ENCODE data around the gene SRGN. TPM values are rescaled to one million over a fixed set of nuclear protein-coding genes. Genes with fewer than 3 reads are reported as not detected.

SRGN gene
- total and polyA plus RNA-seq, 2 of the 8 experiments (the other 6 are each of a cell fraction or from before 2014, with no cell fraction given): 0.06 TPM; not detected in 1

DNA sequence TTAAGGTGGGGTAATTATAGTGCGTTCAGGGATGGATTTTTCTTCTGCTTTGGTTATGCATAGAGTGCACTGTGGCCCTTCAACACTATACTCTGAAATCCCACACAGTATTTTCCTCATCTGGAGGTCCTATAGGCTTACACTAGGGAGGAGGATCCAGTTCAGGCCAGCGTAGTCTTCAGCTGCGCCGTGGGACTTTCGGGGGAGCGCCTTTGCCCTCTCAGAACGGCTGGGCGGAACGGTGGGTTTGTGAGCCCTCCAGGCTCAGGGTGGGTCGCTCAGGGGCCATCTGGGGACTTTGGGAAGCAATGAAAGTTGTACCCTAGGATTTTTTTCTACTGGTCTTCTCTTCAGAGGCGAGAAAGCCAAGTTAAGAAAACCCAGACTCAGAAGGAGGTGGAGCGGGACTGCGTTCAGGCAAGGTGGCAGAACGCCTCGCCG, 35.4 kb downstream of the SRGN start:
- POLR2A ChIA-PET (ENCODE audit: partially characterized antibody): interaction anchor here (1.0 to 2.1 kb wide), 2 partner anchors 18 to 23 kb away, joined by 3 to 5 read pairs; no protein-coding TSS in a partner anchor
- CTCF ChIA-PET (ENCODE audit: partially characterized antibody): interaction anchor here (0.9 to 1.8 kb wide), 2 partner anchors 29 to 44 kb away, joined by 3 to 4 read pairs; no protein-coding TSS in a partner anchor
- TF ChIP-seq ZNF274 (IDR thresholded peaks at IDR 0.05; ENCODE audit: borderline replicate concordance, extremely low read depth, low read length) (no peak), YY1 (IDR thresholded peaks at IDR 0.05; ENCODE audit: low read depth, low read length) (no peak), GTF2F1 (IDR thresholded peaks at IDR 0.05; ENCODE audit: borderline replicate concordance, low read depth, low read length) (no peak), POLR2A (IDR thresholded peaks at IDR 0.05; ENCODE audit: control extremely low read depth in 1 of 2, low read depth in 2 of 2, low read length in 2 of 2) (peak in 1 of 2 experiments; percentile 20; a peak in 2 of 3 replicates), POLR2AphosphoS5 (IDR thresholded peaks at IDR 0.05; ENCODE audit: low read depth, low read length) (peak; percentile 56), POU5F1 (IDR thresholded peaks at IDR 0.05; ENCODE audit: low read depth, low read length) (no peak), PHF8 (conservative IDR thresholded peaks at IDR 0.05; ENCODE audit: low read depth, low read length) (no peak), CEBPB (IDR thresholded peaks at IDR 0.05; ENCODE audit: low read depth, low read length) (no peak), SRF (IDR thresholded peaks at IDR 0.05; ENCODE audit: low read depth, low read length) (no peak), RAD21 (IDR thresholded peaks at IDR 0.05 in 1 of 2, conservative IDR thresholded peaks at IDR 0.05 in 1 of 2; ENCODE audit: low read depth in 2 of 2, low read length in 2 of 2) (peak in 1 of 2 experiments; percentile 34; a peak in 1 of 4 replicates), TAF7 (optimal IDR thresholded peaks at IDR 0.05; ENCODE audit: borderline replicate concordance, low read depth, low read length) (no peak)
- TF ChIP-seq, protein P1, sequence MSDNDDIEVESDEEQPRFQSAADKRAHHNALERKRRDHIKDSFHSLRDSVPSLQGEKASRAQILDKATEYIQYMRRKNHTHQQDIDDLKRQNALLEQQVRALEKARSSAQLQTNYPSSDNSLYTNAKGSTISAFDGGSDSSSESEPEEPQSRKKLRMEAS (IDR thresholded peaks at IDR 0.05): no peak
- TF ChIP-seq, protein P2, sequence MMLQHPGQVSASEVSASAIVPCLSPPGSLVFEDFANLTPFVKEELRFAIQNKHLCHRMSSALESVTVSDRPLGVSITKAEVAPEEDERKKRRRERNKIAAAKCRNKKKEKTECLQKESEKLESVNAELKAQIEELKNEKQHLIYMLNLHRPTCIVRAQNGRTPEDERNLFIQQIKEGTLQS (IDR thresholded peaks at IDR 0.05; ENCODE audit: insufficient read depth, low read depth, low read length): no peak

More for the DNA sequence above, 35.4 kb downstream of the SRGN start:
- H3K27me3 ChIP-seq (replicated peaks in 1 of 4; ENCODE audit: control insufficient read depth in 3 of 4, extremely low read depth in 1 of 4, insufficient read depth in 3 of 4, low read length in 3 of 4): no peaks in the 10 kb centered on the region
- H3K23me2 ChIP-seq (ENCODE audit: low read depth, low read length): no peaks in the 10 kb centered on the region
- H3K9me3 ChIP-seq (ENCODE audit: insufficient read depth in 2 of 2, low read depth in 1 of 2, low read length in 1 of 2): no peaks in the 10 kb centered on the region
- H4K91ac ChIP-seq (replicated peaks; ENCODE audit: insufficient read length, low read length): peak overlapping the region; percentile 80
- peak overlapping the region; percentile 42 to 93 (median 82) for H3K4me3 ChIP-seq (ENCODE audit: extremely low read depth in 1 of 4, insufficient read depth in 2 of 4, low read depth in 3 of 4, low read length in 4 of 4)
- peak overlapping the region; percentile 74 for H3K56ac ChIP-seq (replicated peaks; ENCODE audit: insufficient read length, low read depth, low read length)
- H2AFZ ChIP-seq (ENCODE audit: low read length): peak overlapping the region; percentile 73; the same call in 1 of the 2 replicates
- peak overlapping the region; percentile 39 for H3K4ac ChIP-seq (replicated peaks; ENCODE audit: insufficient read length, low read depth, low read length)
- H3K79me2 ChIP-seq (ENCODE audit: control insufficient read depth in 1 of 2, insufficient read depth in 2 of 2, low read length in 2 of 2): peaks cover 0 to 35% of the 10 kb centered on the region in 2 experiments; a peak in 2 of 4 replicates
- H3K23ac ChIP-seq (ENCODE audit: insufficient read length): no peak overlapping the region
- no peak overlapping the region for H2BK20ac ChIP-seq (ENCODE audit: low read length)
- H2BK12ac ChIP-seq (ENCODE audit: low read depth, low read length): peak overlapping the region; percentile 32; the same call in 1 of the 2 replicates
- H4K8ac ChIP-seq (ENCODE audit: extremely low read depth, insufficient read depth, low read length): peak overlapping the region; percentile 96; the same call in 1 of the 2 replicates
- H2BK5ac ChIP-seq (ENCODE audit: low read depth, low read length): peak overlapping the region; percentile 87
- peak overlapping the region; percentile 93 for H3K27ac ChIP-seq (ENCODE audit: low read depth, low read length)
- no peaks in the 10 kb centered on the region for H3K36me3 ChIP-seq (ENCODE audit: control insufficient read depth in 2 of 4, insufficient read depth in 4 of 4, low read length in 3 of 4)
- H3K79me1 ChIP-seq (ENCODE audit: low read depth, low read length): no peaks in the 10 kb centered on the region
- peak; percentile 32 for FAIRE-seq
- H2AK5ac ChIP-seq (ENCODE audit: low read depth, low read length): no peak overlapping the region
- H2BK15ac ChIP-seq (ENCODE audit: low read length): no peak overlapping the region
- H3K4me1 ChIP-seq (replicated peaks in 1 of 4; ENCODE audit: control insufficient read depth in 3 of 4, insufficient read depth in 4 of 4, low read length in 3 of 4): no peaks in the 10 kb centered on the region
- H4K20me1 ChIP-seq (replicated peaks in 1 of 2; ENCODE audit: control insufficient read depth in 1 of 2, insufficient read depth in 2 of 2, low read length in 2 of 2): no peaks in the 10 kb centered on the region
- no peak overlapping the region for H3K14ac ChIP-seq (ENCODE audit: insufficient read length)
- H3K18ac ChIP-seq (ENCODE audit: extremely low read depth, low read length): peak overlapping the region; percentile 99
- H3K9ac ChIP-seq (replicated peaks in 1 of 4; ENCODE audit: extremely low read depth in 1 of 4, low read depth in 3 of 4, low read length in 3 of 4): peak overlapping the region; percentile 62 to 97 (median 91)
- H3K4me2 ChIP-seq (ENCODE audit: insufficient read depth in 1 of 2, low read depth in 2 of 2, low read length in 2 of 2): peak overlapping the region; percentile 42 to 69
- no peak for DNase-seq (ENCODE audit: low read depth in 1 of 2, low spot score in 2 of 2)
- no peak overlapping the region for H2BK120ac ChIP-seq (replicated peaks; ENCODE audit: low read depth, low read length)
- H4K5ac ChIP-seq (ENCODE audit: insufficient read length, low read depth, low read length): peak overlapping the region; percentile 89
- WGBS, 2 experiments (ENCODE audit: extremely low coverage in 1 of 2, insufficient coverage in 1 of 2, insufficient read length in 1 of 2, insufficient replicate concordance in 2 of 2, low coverage in 1 of 2, low lambda C conversion rate in 2 of 2, missing lambda C conversion rate in 1 of 2): 2% methylated on average over 16 of the region's 16 CpGs; no CpG with 5 or more reads in 1 of the 2 experiments
